HAP-1 (cell line): ENCODE measurements around the gene MAB21L3.

Source experiments
- DNase-seq, 2 experiments: peaks; one replicate each; pipeline ENCODE4 v3.0.0-alpha.2; 2016 to 2020; ENCODE audit warnings: low spot score in 2 of 2
- H3K27me3 ChIP-seq: fragments of 250-450 bp; sonication (Bioruptor Pico); 2 replicates; pipeline ENCODE4 v1.5.1; 2020; ENCODE audit warnings: low read depth, mild to moderate bottlenecking, moderate library complexity
- H3K36me3 ChIP-seq: fragments of 250-450 bp; sonication (Bioruptor Pico); replicated peaks from 2 replicates; pipeline ENCODE4 v1.5.1; 2020; ENCODE audit warnings: mild to moderate bottlenecking
- H3K4me1 ChIP-seq: fragments of 250-450 bp; sonication (Bioruptor Pico); 2 replicates; pipeline ENCODE4 v1.5.1; 2020; ENCODE audit warnings: mild to moderate bottlenecking
- H3K4me3 ChIP-seq: fragments of 250-450 bp; sonication (Bioruptor Pico); 2 replicates; pipeline ENCODE4 v1.5.1; 2020; ENCODE audit warnings: mild to moderate bottlenecking, moderate library complexity
- H3K9me3 ChIP-seq: fragments of 250-450 bp; sonication (Bioruptor Pico); 2 replicates; pipeline ENCODE4 v1.5.1; 2020; ENCODE audit warnings: mild to moderate bottlenecking, moderate library complexity
- in situ Hi-C: fragments of 300-500 bp; cut with MboI; formaldehyde crosslinking; loops from 3 replicates; pipeline ENCODE4 v1.14.3; 2020; ENCODE audit warnings: low sequenced_read_pairs, inconsistent platforms, mixed read lengths

The MAB21L3 gene

DNA sequence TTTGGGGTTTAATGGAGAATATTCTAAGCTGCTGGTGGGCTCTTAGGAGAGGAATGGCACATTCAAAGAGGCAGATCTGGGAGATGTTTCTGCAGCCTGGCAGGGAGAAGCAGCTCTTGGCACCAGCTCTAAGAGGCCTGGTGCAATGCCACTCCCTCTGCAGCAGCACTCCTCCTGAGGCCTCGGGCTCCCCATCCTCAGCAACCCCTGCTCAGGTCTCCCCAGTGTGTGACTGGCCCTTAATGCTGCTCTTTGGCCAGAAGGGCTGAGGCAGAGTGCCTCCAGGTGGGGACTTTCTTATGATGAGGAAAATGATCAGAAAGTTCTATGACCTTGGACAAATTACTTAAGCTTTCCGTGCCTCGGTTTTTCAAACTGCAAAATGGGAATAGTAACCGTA lies 55.5 kb downstream of the MAB21L3 start:
- Histone ChIP-seq H3K36me3 (no peaks in the 10 kb centered on the region), H3K4me3 (no peak overlapping the region), H3K4me1 (peaks cover 19% of the 10 kb centered on the region), H3K9me3 (no peaks in the 10 kb centered on the region), H3K27me3 (no peaks in the 10 kb centered on the region)
- DNase-seq = no peak
- in situ Hi-C loops = no loop called here

DNA sequence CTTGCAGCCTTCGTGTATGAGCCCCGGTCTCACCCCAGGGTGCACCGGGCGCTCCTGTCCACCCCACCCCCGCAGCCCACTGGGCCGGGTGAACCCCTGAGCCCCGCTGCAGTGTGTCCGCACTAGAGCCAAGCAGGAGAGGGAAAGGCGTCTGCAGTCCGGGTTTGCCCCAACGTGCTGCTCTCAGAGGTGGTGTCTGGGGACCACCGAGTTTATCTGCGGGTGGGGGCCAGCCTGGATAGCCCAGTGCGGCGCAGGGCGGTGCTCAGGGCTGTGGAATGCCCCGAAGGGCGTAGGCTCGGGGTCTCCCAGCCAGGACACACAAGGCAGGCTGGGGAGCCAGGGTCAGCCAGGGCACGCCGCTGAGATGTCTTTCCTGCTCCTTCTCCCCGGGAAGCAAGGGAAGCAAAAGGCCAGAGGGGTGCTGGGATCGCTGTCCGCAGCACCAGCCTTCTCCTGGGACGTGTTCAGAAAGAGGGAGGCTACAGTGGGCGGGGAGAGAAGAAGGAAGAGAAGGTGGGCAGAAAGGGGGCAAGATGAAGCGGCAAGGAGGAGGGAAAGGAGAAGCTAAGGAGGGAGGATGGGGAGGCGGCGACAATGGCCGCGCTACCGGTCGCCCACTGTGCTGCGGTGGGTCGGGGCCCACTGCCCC lies 56.6 kb downstream of the MAB21L3 start:
- in situ Hi-C loops = no loop called here
- no peak for DNase-seq
- no peaks in the 10 kb centered on the region for H3K27me3 ChIP-seq
- no peaks in the 10 kb centered on the region for H3K36me3 ChIP-seq
- no peaks in the 10 kb centered on the region for H3K9me3 ChIP-seq
- H3K4me1 ChIP-seq = peaks cover 19% of the 10 kb centered on the region
- peak overlapping the region; percentile 18 for H3K4me3 ChIP-seq

GRCh38 chr1:116168277-116169032 lies 57.3 kb downstream of the MAB21L3 start:
- Histone ChIP-seq H3K4me1 (peaks cover 19% of the 10 kb centered on the region), H3K9me3 (no peaks in the 10 kb centered on the region), H3K36me3 (no peaks in the 10 kb centered on the region), H3K27me3 (no peaks in the 10 kb centered on the region), H3K4me3 (peak overlapping the region; percentile 18)
- DNase-seq = peak; percentile 35 to 86
- in situ Hi-C loops = no loop called here

DNA sequence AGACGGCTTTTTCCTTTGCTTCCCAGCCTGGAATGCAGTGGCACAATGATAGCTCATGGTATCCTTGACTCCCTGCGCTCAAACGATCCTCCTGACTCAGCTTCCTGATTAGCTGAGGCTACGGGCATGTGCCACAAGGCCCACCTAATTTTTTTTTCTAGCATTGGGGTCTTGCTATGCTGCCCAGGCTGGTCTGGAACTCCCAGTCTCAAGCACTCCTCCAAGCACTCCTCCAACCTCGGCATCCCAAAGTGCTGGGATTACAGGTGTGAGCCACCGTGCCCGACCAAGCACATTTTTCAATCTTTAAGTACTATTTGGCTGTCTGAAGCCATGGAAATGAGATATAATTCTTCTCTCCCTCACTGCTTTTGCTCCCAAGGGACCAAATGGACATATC lies 58.7 kb downstream of the MAB21L3 start:
- no peak overlapping the region for H3K4me3 ChIP-seq
- no peak for DNase-seq
- no peaks in the 10 kb centered on the region for H3K27me3 ChIP-seq
- H3K9me3 ChIP-seq = no peaks in the 10 kb centered on the region
- in situ Hi-C loops = no loop called here
- no peaks in the 10 kb centered on the region for H3K36me3 ChIP-seq
- peaks cover 19% of the 10 kb centered on the region for H3K4me1 ChIP-seq

DNA sequence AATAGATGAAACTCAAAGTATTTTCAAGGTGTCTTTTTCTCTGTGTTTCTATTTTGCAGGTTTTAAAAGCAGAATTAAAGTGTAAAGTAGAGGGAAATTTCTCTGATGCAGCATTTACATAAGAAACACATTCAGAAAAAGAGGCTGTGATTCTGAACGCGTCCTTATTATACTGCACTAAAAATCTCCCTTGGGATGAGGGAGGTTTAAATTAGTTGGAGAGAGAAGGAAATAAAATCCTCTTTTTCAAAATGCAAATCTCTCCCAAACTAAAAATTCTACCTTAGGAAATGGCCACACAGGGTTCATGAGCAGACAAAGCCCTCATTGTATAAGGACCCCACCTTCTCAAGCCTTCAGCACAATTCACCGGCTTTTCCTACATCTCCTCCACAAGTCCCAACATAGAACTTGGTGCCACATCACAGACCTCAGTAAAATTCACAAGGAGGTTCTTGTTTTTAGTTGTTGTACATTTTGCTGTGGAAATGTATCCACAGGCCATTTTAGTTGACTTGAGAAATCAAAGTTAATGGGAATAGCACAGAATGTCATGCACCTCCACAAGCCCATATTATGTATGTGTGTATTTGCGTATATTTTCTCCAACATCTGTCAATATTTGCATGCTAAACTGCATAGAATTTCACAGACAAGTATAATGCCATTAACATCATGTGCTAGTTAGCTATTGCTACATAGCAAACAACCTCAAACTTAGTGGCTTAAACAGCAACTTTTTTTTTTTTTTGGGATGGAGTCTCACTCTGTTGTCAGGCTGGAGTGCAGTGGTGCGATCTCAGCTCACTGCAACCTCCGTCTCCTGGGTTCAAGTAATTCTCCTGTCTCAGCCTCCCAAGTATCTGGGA lies 59.8 kb downstream of the MAB21L3 start:
- Histone ChIP-seq H3K36me3 (no peaks in the 10 kb centered on the region), H3K4me3 (no peak overlapping the region), H3K4me1 (peaks cover 19% of the 10 kb centered on the region), H3K9me3 (no peaks in the 10 kb centered on the region), H3K27me3 (no peaks in the 10 kb centered on the region)
- peak in 1 of 2 experiments; percentile 57 for DNase-seq
- in situ Hi-C loops = no loop called here

DNA sequence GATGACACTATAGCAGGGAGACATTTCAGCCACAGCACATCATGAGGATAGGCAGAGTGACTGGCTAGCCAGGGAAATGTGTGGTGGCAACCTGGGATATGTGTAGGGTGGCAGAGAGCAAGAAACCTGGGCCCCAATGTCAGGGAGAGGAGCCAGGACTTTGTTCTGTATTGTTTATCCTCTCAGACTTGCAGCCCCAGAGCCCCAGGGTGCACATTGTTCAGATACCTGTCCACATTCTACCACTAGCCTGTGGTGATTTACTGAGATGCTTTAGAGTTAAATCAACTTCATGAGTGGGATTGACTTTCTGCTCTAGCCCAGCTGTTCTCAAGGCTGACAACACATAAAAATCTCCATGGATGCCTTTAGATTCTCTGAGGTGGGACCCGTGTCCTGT lies 61.5 kb downstream of the MAB21L3 start:
- H3K4me1 ChIP-seq = peaks cover 19% of the 10 kb centered on the region
- no peaks in the 10 kb centered on the region for H3K36me3 ChIP-seq
- H3K27me3 ChIP-seq = no peaks in the 10 kb centered on the region
- H3K4me3 ChIP-seq = no peak overlapping the region
- H3K9me3 ChIP-seq = no peaks in the 10 kb centered on the region
- no peak for DNase-seq
- in situ Hi-C loops = no loop called here

GRCh38 chr1:116175611-116176010 lies 64.4 kb downstream of the MAB21L3 start:
- Histone ChIP-seq H3K36me3 (no peaks in the 10 kb centered on the region), H3K9me3 (no peaks in the 10 kb centered on the region), H3K4me1 (peaks cover 7% of the 10 kb centered on the region), H3K4me3 (no peak overlapping the region), H3K27me3 (no peaks in the 10 kb centered on the region)
- in situ Hi-C loops = no loop called here
- DNase-seq = no peak

GRCh38 chr1:116176306-116176789 lies 65.1 kb downstream of the MAB21L3 start:
- in situ Hi-C loops = no loop called here

DNA sequence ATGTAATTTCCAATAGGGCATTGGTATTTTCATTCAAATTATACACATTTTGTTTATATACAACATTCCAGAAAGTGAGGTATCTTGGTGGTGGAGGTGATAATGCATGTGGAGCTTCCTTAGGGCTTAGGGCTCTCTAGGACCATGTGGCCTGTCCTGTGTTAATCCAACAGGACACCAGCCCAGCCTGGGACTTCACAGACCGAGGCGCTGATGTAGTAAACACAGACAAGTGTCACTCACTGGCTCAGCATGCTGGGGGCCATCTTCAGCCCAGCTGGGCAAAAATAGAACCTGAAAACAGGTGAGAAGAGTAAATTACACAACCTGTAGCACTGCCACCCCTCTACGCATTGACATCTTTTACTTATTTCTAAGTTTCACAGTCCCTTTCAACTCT lies 66.7 kb downstream of the MAB21L3 start:
- Histone ChIP-seq H3K4me3 (no peak overlapping the region), H3K4me1 (no peaks in the 10 kb centered on the region), H3K9me3 (no peaks in the 10 kb centered on the region), H3K27me3 (no peaks in the 10 kb centered on the region; the same call in 1 of the 2 replicates), H3K36me3 (no peaks in the 10 kb centered on the region)
- no peak for DNase-seq
- in situ Hi-C loops = no loop called here

More at GRCh38 chr1:116176306-116176789, 65.1 kb downstream of the MAB21L3 start:
- H3K27me3 ChIP-seq = no peaks in the 10 kb centered on the region
- H3K4me1 ChIP-seq = no peaks in the 10 kb centered on the region; the same call in 1 of the 2 replicates
- no peaks in the 10 kb centered on the region for H3K36me3 ChIP-seq
- H3K9me3 ChIP-seq = no peaks in the 10 kb centered on the region
- DNase-seq = no peak
- H3K4me3 ChIP-seq = no peak overlapping the region

DNA sequence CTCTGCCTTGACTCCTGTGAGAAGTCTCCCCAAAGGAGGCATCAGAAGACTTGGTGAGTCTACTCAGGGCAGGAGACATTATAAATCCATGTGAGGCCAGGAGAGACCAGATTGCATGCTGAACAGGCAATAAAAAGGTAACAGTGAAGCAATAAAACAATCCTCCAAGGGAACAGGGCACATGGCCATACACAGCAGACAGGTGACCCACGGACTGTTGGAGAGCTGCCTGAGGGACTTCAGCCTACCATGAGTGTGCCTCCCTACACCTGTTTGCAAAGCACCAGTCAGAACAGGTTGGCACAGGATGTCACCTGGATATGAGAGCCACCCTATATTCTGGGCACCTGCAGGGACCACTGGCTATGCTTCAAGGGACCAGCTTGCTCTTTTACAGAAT lies 67.6 kb downstream of the MAB21L3 start:
- in situ Hi-C loops = no loop called here
- Histone ChIP-seq H3K4me1 (no peaks in the 10 kb centered on the region), H3K4me3 (no peak overlapping the region), H3K36me3 (no peaks in the 10 kb centered on the region), H3K9me3 (no peaks in the 10 kb centered on the region), H3K27me3 (no peaks in the 10 kb centered on the region; the same call in 1 of the 2 replicates)
- no peak for DNase-seq

DNA sequence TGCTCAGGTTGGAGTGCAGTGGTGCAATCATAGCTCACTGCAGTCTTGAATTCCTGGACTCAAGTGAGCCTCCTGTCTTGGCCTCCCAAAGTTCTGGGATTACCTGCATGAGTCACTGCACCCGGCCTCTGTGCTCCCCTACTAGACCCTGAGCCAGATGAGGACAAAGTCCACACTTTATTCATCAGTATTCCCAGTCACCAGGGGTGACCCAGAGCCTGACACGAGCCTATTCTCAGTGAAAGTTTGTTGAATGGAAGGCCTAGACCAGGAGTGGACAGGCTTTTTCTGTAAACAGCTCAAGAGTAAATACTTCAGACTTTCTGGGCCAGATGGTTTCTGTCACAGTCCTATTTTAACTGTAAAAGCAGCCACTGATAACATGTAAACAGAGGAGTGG lies 68.2 kb downstream of the MAB21L3 start:
- Histone ChIP-seq H3K27me3 (no peaks in the 10 kb centered on the region; the same call in 1 of the 2 replicates), H3K36me3 (no peaks in the 10 kb centered on the region), H3K9me3 (no peaks in the 10 kb centered on the region), H3K4me1 (no peaks in the 10 kb centered on the region), H3K4me3 (no peak overlapping the region)
- DNase-seq = no peak
- in situ Hi-C loops = no loop called here

DNA sequence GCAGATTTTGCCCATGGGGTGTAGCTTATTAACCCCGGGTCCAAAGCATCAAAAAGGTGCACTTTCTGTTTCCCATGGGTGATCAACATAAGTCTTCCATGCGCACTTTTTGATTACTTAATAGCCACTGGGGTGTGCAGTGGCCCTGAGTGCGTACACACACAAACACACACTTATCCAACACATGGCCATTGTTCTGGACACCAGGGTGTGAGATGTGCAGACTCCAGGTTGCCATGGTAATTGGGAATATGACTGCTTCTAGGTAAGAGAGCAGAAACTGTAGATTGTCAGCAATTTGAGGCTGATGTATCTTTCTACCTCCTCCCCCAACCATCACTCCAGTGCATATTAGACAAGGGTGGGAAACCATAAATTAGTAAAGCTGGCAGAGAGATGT lies 68.8 kb downstream of the MAB21L3 start:
- no peaks in the 10 kb centered on the region for H3K36me3 ChIP-seq
- DNase-seq = no peak
- no peaks in the 10 kb centered on the region for H3K9me3 ChIP-seq
- H3K27me3 ChIP-seq = no peaks in the 10 kb centered on the region; the same call in 1 of the 2 replicates
- no peaks in the 10 kb centered on the region for H3K4me1 ChIP-seq
- H3K4me3 ChIP-seq = no peak overlapping the region
- in situ Hi-C loops = no loop called here

DNA sequence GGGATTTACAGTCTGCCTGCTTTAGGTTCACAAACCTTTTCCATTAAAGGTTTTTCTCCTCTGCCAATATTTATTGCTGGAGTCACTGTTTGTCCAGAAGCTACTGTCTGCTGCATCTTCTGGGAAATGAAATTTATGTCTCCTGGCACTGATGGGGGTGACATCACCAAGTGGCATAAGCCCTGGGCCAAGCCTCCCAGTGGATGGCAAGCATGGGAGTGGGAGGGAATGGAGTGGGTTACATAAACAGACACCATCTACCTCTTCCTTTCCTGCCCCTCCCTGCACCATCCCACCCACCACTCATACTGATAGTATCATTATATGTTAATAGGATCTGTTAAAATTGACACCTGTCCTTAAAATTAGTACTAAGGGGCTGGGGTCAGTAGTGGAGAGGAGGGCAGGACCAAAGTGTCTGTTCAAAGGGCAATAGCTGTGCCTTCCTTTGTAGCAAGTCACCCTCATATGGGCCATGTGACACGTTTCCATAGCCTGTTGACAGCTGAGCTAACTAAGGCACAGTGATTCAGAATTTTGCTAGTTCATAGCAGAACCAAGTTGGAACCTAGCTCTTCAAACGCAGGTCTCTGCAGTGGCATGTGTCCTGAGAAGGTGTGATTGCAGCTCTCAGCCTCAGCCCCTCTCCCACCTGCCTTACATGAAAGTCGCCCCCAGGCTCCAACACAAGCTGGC lies 71.0 kb downstream of the MAB21L3 start:
- Histone ChIP-seq H3K36me3 (no peaks in the 10 kb centered on the region), H3K4me1 (no peaks in the 10 kb centered on the region), H3K9me3 (no peaks in the 10 kb centered on the region), H3K4me3 (no peak overlapping the region), H3K27me3 (no peaks in the 10 kb centered on the region; the same call in 1 of the 2 replicates)
- in situ Hi-C loops = no loop called here
- DNase-seq = no peak
